GM21529 (cell line): ENCODE data around the gene ZNF829.
A peak's percentile ranks its signal among the peaks of the same experiment; 100 is the strongest.

ENCODE experiments used
- ATAC-seq: cut with Tn5 transposase; IDR thresholded peaks from one replicate; pipeline ENCODE4 v1.9.1; 2021; ENCODE audit not compliant: unreplicated experiment

The ZNF829 gene

GRCh38 chr19:36915992-36916830, at the start of gene ZNF829, which contains the start of gene ZNF568:
Gene ZNF829 (minus strand): TSS chr19:36916291. CDS start chr19:36915167, 1,124 bp downstream.
Gene ZNF568 (plus strand): TSS chr19:36916332. CDS start chr19:36922771, 6,439 bp downstream.
- ATAC-seq = peak; percentile 91

- no peak for ATAC-seq
These were observed 47.2 kb upstream of the ZNF829 start for GRCh38 chr19:36963280-36963679.

- ATAC-seq = no peak
These were observed 46.3 kb upstream of the ZNF829 start for GRCh38 chr19:36962346-36962745.

- no peak for ATAC-seq
These were observed 34.4 kb upstream of the ZNF829 start for GRCh38 chr19:36950335-36951119.

- ATAC-seq = no peak
These were observed 23.1 kb upstream of the ZNF829 start for GRCh38 chr19:36939153-36939552.

GRCh38 chr19:36931684-36932083, 15.6 kb upstream of the ZNF829 start:
- ATAC-seq = no peak

GRCh38 chr19:36918090-36918489, 2.0 kb upstream of the ZNF829 start:
- ATAC-seq = no peak

GRCh38 chr19:36916991-36917390, 900 bp upstream of the ZNF829 start:
- no peak for ATAC-seq

- no peak for ATAC-seq
These were observed 17.7 kb downstream of the ZNF829 start for GRCh38 chr19:36898422-36898821.

GRCh38 chr19:36894849-36895383, 21.2 kb downstream of the ZNF829 start:
- ATAC-seq = no peak

- no peak for ATAC-seq
These were observed 24.2 kb downstream of the ZNF829 start for GRCh38 chr19:36891768-36892357.

- ATAC-seq = no peak
These were observed 38.8 kb downstream of the ZNF829 start for GRCh38 chr19:36876993-36877938.

GRCh38 chr19:36851898-36852297, 64.2 kb downstream of the ZNF829 start:
- no peak for ATAC-seq

GRCh38 chr19:36850559-36851442, 65.3 kb downstream of the ZNF829 start, which contains the start of gene ZNF345:
Gene ZNF345 (plus strand): TSS chr19:36850876. CDS start chr19:36876831, 25,955 bp downstream.
- peak; percentile 77 for ATAC-seq

GRCh38 chr19:36849701-36850558, 66.2 kb downstream of the ZNF829 start:
- ATAC-seq = peak; percentile 86

- ATAC-seq = no peak
These were observed 68.1 kb downstream of the ZNF829 start for GRCh38 chr19:36847968-36848367.

GRCh38 chr19:36838784-36839324, 77.2 kb downstream of the ZNF829 start:
- ATAC-seq = no peak
